GM23248 (cell line): ENCODE results near the gene ZNF783. TPM values are rescaled to one million over a fixed set of nuclear protein-coding genes. Genes with fewer than 3 reads are reported as not detected.
"Not testable (repeated sequence)": the region's sequence is repeated elsewhere in the genome, so short reads cannot be mapped to it uniquely, and the experiment has no call there.

Experiments
- DNase-seq: peaks from one replicate; pipeline ENCODE4 v3.0.0-alpha.2; 2015
- H2AFZ ChIP-seq: fragments of 200-600 bp; sonication (generic); 2 replicates; pipeline ENCODE4 v1.6.1; 2016; ENCODE audit warnings: antibody characterized with exemption
- H3F3A ChIP-seq: fragments of 200-600 bp; sonication (generic); 2 replicates; pipeline ENCODE4 v1.6.1; 2016; ENCODE audit warnings: mild to moderate bottlenecking, antibody characterized with exemption, mixed run types; ENCODE audit not compliant: insufficient read depth
- H3K27ac ChIP-seq: fragments of 200-600 bp; sonication (generic); 2 replicates; pipeline ENCODE4 v1.5.1; 2016; ENCODE audit warnings: mild to moderate bottlenecking
- H3K27me3 ChIP-seq: fragments of 200-600 bp; sonication (generic); replicated peaks from 2 replicates; pipeline ENCODE4 v1.6.1; 2016; ENCODE audit warnings: mild to moderate bottlenecking; ENCODE audit not compliant: insufficient read depth
- H3K36me3 ChIP-seq: fragments of 200-600 bp; sonication (generic); 2 replicates; pipeline ENCODE4 v1.6.1; 2016; ENCODE audit warnings: low read depth, mild to moderate bottlenecking
- H3K4me1 ChIP-seq: fragments of 200-600 bp; sonication (generic); 2 replicates; pipeline ENCODE4 v1.6.1; 2016; ENCODE audit warnings: mild to moderate bottlenecking; ENCODE audit not compliant: insufficient read depth
- H3K4me2 ChIP-seq: fragments of 200-600 bp; sonication (generic); one replicate; pipeline ENCODE4 v1.6.1; 2016; ENCODE audit warnings: mild to moderate bottlenecking; ENCODE audit not compliant: unreplicated experiment
- H3K4me3 ChIP-seq: fragments of 200-600 bp; sonication (generic); 2 replicates; pipeline ENCODE4 v1.5.1; 2016; ENCODE audit warnings: mild to moderate bottlenecking
- H3K79me2 ChIP-seq: fragments of 200-600 bp; sonication (generic); 2 replicates; pipeline ENCODE4 v1.6.1; 2016; ENCODE audit warnings: mild to moderate bottlenecking; ENCODE audit not compliant: insufficient read depth
- H3K9ac ChIP-seq: fragments of 200-600 bp; sonication (generic); 2 replicates; pipeline ENCODE4 v1.6.1; 2016; ENCODE audit warnings: mild to moderate bottlenecking
- H3K9me2 ChIP-seq: fragments of 200-600 bp; sonication (generic); 2 replicates; pipeline ENCODE4 v1.6.1; 2016; ENCODE audit warnings: mixed run types, mild to moderate bottlenecking, moderate library complexity; ENCODE audit not compliant: insufficient read depth
- H3K9me3 ChIP-seq: fragments of 200-600 bp; sonication (generic); one replicate; pipeline ENCODE4 v1.6.1; 2017; ENCODE audit warnings: low read depth
- H4K20me1 ChIP-seq: fragments of 200-600 bp; sonication (generic); 2 replicates; pipeline ENCODE4 v1.6.0; 2016; ENCODE audit not compliant: insufficient read depth
- EZH2 ChIP-seq: fragments of 200-600 bp; sonication (generic); IDR thresholded peaks from 2 replicates; pipeline ENCODE4 v1.6.1; 2018; ENCODE audit warnings: antibody characterized with exemption, mild to moderate bottlenecking; ENCODE audit not compliant: insufficient read depth, poor library complexity, severe bottlenecking
- EZH2phosphoT487 ChIP-seq: fragments of 200-600 bp; sonication (generic); IDR thresholded peaks from 2 replicates; pipeline ENCODE4 v1.6.1; 2018; ENCODE audit warnings: antibody characterized with exemption, moderate library complexity, mild to moderate bottlenecking, low read depth; ENCODE audit not compliant: insufficient read depth
- WGBS, 2 experiments: methylation state at CpG; one replicate each; pipeline ENCODE4 v1.1.6; 2015 to 2017; ENCODE audit warnings: low lambda C conversion rate in 2 of 2, low coverage in 1 of 2; ENCODE audit errors: missing lambda C conversion rate in 2 of 2; 5-methylcytosine and 5-hydroxymethylcytosine counted together
- in situ Hi-C: fragments of 300-500 bp; cut with MboI; formaldehyde crosslinking; loops from 2 replicates; pipeline ENCODE4 v1.15.0; 2020
- polyA plus RNA-seq: library from polyadenylated mRNA; unstranded; fragments of >200 nt; fragmentation: Nextera tagmentation; extraction: Ambion mirVana; gene quantifications from 2 replicates; pipeline ENCODE4 v1.2.1, GENCODE V29; 2016
- total RNA-seq: library from RNA; depleted of rRNA; stranded (reverse); fragments of >200 nt; shearing (Covaris generic); gene quantifications from 2 replicates; pipeline ENCODE4 v1.2.3, GENCODE V29; 2014

ZNF783 gene
- total and polyA plus RNA-seq, 2 experiments from 2014 or later, result 3.6 to 8.6 TPM

- in situ Hi-C loops, result no loop called here
- H4K20me1 ChIP-seq, result no peaks in the 10 kb centered on the region
Observed at GRCh38 chr7:149224352-149224751, 37.6 kb upstream of the ZNF783 start.

GRCh38 chr7:149225106-149225505 is 36.9 kb upstream of the ZNF783 start:
- Histone ChIP-seq H3K4me3 (no peak overlapping the region), H4K20me1 (no peaks in the 10 kb centered on the region), H3F3A (0 out of 2 replicates have a peak, but pooled peaks cover 5% of the 10 kb centered on the region), H3K4me1 (peaks cover 11% of the 10 kb centered on the region), H3K4me2 (no peak overlapping the region), H3K27me3 (no peaks in the 10 kb centered on the region), H2AFZ (no peak overlapping the region), H3K79me2 (0 out of 2 replicates have a peak, but pooled peaks cover 5% of the 10 kb centered on the region), H3K9ac (no peak overlapping the region), H3K9me2 (no peaks in the 10 kb centered on the region), H3K36me3 (no peaks in the 10 kb centered on the region; the same call in 1 of the 2 replicates), H3K9me3 (no peaks in the 10 kb centered on the region), H3K27ac (no peak overlapping the region)
- DNase-seq, result no peak
- TF ChIP-seq EZH2phosphoT487 (no peak), EZH2 (no peak)
- WGBS, 2 experiments, result 91 to 96% methylated on average over 17 to 19 of the region's 19 CpGs
- in situ Hi-C loops, result no loop called here

More at GRCh38 chr7:149224352-149224751, 37.6 kb upstream of the ZNF783 start:
- Histone ChIP-seq H3K27me3 (no peaks in the 10 kb centered on the region), H3K4me3 (no peak overlapping the region), H2AFZ (no peak overlapping the region), H3K36me3 (peaks cover under 1% of the 10 kb centered on the region; the same call in 1 of the 2 replicates), H3K9ac (no peak overlapping the region), H3K4me2 (no peak overlapping the region), H3K79me2 (peaks cover 6% of the 10 kb centered on the region; the same call in 1 of the 2 replicates), H3K9me2 (no peaks in the 10 kb centered on the region), H3K9me3 (no peaks in the 10 kb centered on the region), H3F3A (peaks cover 11% of the 10 kb centered on the region), H3K4me1 (peaks cover 18% of the 10 kb centered on the region), H3K27ac (no peak overlapping the region)
- TF ChIP-seq EZH2 (no peak), EZH2phosphoT487 (no peak)
- DNase-seq, result no peak
- WGBS, 2 experiments, result 98 to 99% methylated on average over 31 to 37 of the region's 37 CpGs

GRCh38 chr7:149225656-149226055 is 36.3 kb upstream of the ZNF783 start:
- Histone ChIP-seq H3F3A (0 out of 2 replicates have a peak, but pooled peaks cover 5% of the 10 kb centered on the region), H3K9ac (no peak overlapping the region), H3K36me3 (no peaks in the 10 kb centered on the region), H3K79me2 (0 out of 2 replicates have a peak, but pooled peaks cover 5% of the 10 kb centered on the region), H3K4me2 (no peak overlapping the region), H3K4me3 (no peak overlapping the region), H4K20me1 (no peaks in the 10 kb centered on the region), H3K4me1 (peaks cover 5% of the 10 kb centered on the region), H3K27me3 (no peaks in the 10 kb centered on the region), H3K9me2 (no peaks in the 10 kb centered on the region), H3K9me3 (no peaks in the 10 kb centered on the region), H2AFZ (no peak overlapping the region), H3K27ac (no peak overlapping the region)
- TF ChIP-seq EZH2, result no peak
- TF ChIP-seq EZH2phosphoT487, result no peak
- in situ Hi-C loops, result no loop called here
- no peak for DNase-seq
- WGBS, 2 experiments, result 91 to 93% methylated on average over 22 of the region's 22 CpGs

GRCh38 chr7:149226366-149226765 is 35.6 kb upstream of the ZNF783 start:
- H4K20me1 ChIP-seq, H3K4me2 ChIP-seq, H3K9me3 ChIP-seq, H3K9me2 ChIP-seq, H3K4me3 ChIP-seq, H3K36me3 ChIP-seq, in situ Hi-C loops, H2AFZ ChIP-seq, DNase-seq, H3K4me1 ChIP-seq, H3K79me2 ChIP-seq, H3F3A ChIP-seq, H3K27ac ChIP-seq, H3K27me3 ChIP-seq, H3K9ac ChIP-seq: not testable (repeated sequence)
- WGBS, 2 experiments, result 92% methylated on average over 17 of the region's 17 CpGs
